Bronchial epithelial cell (primary cell): Measurements from ENCODE around the gene DNTT. TPM values are rescaled to one million over a fixed set of nuclear protein-coding genes. Genes with fewer than 3 reads are reported as not detected.

ENCODE experiments used
- DNase-seq: peaks from one replicate; pipeline ENCODE4 v3.0.0-alpha.2; 2010; ENCODE audit warnings: low read depth
- FAIRE-seq: peaks from 2 replicates; lab custom pipeline; 2011; peaks lifted over from hg19 to GRCh38; lab: Jason Lieb, UNC
- H3K27me3 ChIP-seq: 2 replicates; pipeline ENCODE4 v1.5.1; 2011; ENCODE audit warnings: low read length; ENCODE audit not compliant: control insufficient read depth, insufficient read depth
- H3K36me3 ChIP-seq: 2 replicates; pipeline ENCODE4 v1.5.1; 2011; ENCODE audit warnings: low read length; ENCODE audit not compliant: control insufficient read depth, insufficient read depth
- H3K4me3 ChIP-seq: 2 replicates; pipeline ENCODE4 v1.5.1; 2011; ENCODE audit warnings: mild to moderate bottlenecking, low read depth, low read length, control low read depth
- total RNA-seq: library from RNA; depleted of rRNA; stranded (reverse); fragments of >200 nt; gene quantifications from 2 replicates; pipeline ENCODE4 v1.2.1, GENCODE V29; 2014
- TF ChIP-seq, protein P1 (sequence below): IDR thresholded peaks from 2 replicates; pipeline ENCODE4 v1.5.1; 2011; ENCODE audit warnings: mild to moderate bottlenecking, moderate library complexity, low read length, control low read depth, inconsistent platforms; ENCODE audit not compliant: insufficient read depth, severe bottlenecking

DNTT gene
- total RNA-seq, 1 donor from 2014 or later, result not detected

DNA sequence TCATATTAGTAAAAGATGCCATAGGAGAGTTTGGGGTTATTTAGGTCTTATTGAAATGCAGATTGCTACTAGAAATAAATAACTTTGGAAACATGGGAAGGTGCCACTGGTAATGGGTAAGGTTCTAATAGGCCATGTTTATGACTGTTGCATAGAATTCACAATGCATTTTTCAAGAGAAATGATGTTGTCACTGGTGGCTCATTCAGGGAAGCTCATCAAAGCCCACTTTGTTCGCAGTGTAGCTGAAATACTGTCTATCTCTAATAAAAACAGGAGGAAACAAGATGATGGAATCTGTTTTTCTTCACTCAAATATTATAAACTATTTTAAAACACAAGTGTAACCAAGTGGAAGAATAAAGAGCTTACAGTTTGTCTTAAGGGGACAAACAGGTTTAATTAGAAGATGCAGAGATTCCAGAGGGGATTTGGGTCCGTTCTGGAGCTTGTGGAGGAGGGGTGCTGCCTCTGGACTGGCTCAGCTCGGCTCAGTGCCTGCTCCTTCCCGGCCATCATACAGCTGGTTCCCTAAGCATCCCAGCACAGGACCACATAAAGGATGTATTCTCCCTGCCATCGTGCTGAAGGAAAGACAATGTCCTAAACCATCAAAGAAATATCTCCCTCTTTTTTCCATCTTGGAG, 34.2 kb downstream of the DNTT start:
- no peak for DNase-seq
- TF ChIP-seq, protein P1, sequence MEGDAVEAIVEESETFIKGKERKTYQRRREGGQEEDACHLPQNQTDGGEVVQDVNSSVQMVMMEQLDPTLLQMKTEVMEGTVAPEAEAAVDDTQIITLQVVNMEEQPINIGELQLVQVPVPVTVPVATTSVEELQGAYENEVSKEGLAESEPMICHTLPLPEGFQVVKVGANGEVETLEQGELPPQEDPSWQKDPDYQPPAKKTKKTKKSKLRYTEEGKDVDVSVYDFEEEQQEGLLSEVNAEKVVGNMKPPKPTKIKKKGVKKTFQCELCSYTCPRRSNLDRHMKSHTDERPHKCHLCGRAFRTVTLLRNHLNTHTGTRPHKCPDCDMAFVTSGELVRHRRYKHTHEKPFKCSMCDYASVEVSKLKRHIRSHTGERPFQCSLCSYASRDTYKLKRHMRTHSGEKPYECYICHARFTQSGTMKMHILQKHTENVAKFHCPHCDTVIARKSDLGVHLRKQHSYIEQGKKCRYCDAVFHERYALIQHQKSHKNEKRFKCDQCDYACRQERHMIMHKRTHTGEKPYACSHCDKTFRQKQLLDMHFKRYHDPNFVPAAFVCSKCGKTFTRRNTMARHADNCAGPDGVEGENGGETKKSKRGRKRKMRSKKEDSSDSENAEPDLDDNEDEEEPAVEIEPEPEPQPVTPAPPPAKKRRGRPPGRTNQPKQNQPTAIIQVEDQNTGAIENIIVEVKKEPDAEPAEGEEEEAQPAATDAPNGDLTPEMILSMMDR, result no peak
- no peaks in the 10 kb centered on the region for H3K36me3 ChIP-seq
- H3K27me3 ChIP-seq, result no peaks in the 10 kb centered on the region
- no peak overlapping the region for H3K4me3 ChIP-seq
- no peak for FAIRE-seq

- Histone ChIP-seq H3K4me3 (no peak overlapping the region), H3K36me3 (no peaks in the 10 kb centered on the region), H3K27me3 (no peaks in the 10 kb centered on the region)
- FAIRE-seq (no peak), DNase-seq (no peak)
- TF ChIP-seq, protein P1, result no peak
Measured at GRCh38 chr10:96339383-96339782, 35.1 kb downstream of the DNTT start.

DNA sequence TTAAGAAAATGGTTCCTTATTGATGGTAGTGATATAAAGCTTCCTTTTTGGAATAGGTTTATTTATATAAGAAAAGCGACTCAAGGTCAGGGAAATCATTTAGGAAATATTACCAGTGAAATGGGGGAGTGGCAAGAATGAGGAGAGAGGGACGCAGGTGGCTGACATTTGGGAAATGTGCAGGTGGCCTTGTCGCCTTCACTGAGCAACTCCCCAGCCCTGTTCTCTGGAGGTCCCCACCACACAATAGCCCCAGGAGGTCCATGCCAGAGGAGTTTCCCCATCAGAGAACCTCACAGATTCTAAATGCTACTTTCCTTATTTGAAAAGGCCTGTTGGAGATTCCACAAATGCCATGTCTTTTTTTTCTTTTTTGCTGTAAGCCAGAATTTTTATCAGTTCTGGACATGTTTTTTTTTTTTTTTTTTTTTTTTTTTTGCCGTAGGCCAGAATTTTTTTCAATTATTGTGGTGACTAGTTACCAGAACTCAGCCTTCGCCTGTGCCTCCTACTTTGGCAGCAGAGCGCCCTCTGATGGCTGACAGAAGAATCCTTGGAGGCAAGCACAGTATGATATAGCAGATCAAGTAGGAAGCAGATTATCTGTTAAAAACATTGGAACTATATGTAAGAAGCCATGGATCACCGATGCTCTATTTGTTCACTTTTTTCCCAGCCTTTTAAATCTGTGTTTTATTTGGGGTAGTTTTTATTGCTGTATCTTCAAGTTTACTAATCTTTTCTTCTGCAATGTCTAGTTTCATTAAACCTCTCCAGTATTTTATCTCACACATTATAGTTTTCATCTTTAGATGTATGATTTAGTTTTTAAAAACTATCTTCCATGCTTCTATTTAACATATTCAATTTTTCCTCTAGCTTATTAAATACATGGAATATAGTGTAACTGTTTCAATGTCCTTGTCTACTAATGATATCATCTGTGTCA, 36.0 kb downstream of the DNTT start:
- no peak overlapping the region for H3K4me3 ChIP-seq
- no peaks in the 10 kb centered on the region for H3K27me3 ChIP-seq
- TF ChIP-seq, protein P1, result peak; percentile 78
- FAIRE-seq (no peak), DNase-seq (peak; percentile 65)
- H3K36me3 ChIP-seq, result no peaks in the 10 kb centered on the region

- DNase-seq (no peak), FAIRE-seq (peak; percentile 72)
- Histone ChIP-seq H3K4me3 (no peak overlapping the region), H3K36me3 (no peaks in the 10 kb centered on the region), H3K27me3 (no peaks in the 10 kb centered on the region)
- TF ChIP-seq, protein P1, result no peak
Measured at GRCh38 chr10:96341219-96342182, 37.3 kb downstream of the DNTT start.

GRCh38 chr10:96342402-96342801, 38.2 kb downstream of the DNTT start:
- no peak for FAIRE-seq
- no peak for DNase-seq
- Histone ChIP-seq H3K27me3 (no peaks in the 10 kb centered on the region), H3K36me3 (no peaks in the 10 kb centered on the region), H3K4me3 (no peak overlapping the region)
- TF ChIP-seq, protein P1, result no peak
